Stimulated activated CD4-positive, alpha-beta T cell treated with anti-CD3 and anti-CD28 coated beads, Interleukin-4, amount 100 ng/mL, for 4 hours (primary cell): Measurements from ENCODE around the gene CCDC33.

Experiments
- DNase-seq, 2 experiments: peaks; one replicate each; pipeline ENCODE4 v3.0.0-alpha.2; 2020

Gene CCDC33

DNA sequence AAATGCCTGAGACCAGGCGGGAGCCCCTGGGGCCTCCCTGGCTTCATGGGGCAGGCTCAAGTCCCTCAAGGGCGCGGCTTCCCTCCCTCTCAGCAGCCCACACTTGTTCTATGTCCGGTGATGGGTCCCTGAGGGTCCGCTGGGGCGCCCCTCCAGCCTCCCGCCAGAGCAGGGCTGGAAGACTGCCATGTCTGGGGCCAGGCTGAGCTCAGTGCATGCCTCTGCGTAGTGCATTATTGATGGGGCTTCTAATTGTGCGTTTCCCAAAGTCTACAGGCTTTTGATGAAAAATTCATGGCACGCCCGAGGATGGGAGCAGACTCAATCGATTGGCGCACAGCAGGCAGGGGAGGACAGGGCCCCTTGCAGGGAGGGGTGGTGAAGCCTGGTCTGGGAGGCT, 80.0 kb downstream of the CCDC33 start:
- no peak for DNase-seq

DNA sequence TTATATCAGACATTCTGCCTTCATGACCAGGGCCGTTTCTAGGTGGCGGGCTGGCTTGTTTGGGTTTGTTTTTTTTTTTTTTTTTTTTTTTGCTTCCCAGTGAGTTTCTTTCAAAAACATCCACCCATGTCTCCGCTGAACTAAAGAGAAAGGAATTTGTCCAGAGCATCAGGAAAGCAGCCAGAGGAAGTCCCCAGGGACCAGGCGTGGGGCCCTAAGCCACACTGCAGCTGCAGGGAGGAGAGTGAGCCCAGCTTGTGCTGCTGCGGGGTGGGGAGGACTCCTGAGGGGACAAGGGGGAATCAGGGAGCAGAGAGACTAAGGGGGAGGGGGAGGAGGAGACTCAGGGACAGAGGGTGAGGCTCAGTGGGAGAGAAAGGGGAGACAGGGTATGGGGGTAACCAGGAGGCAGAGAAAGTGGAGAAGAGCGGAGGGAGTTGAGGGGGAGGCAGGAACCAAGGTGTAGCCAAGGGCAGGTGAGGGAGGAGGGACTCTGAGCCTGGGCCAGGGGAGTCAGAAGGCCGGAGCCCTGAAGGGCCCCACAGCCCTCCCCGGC, 81.8 kb downstream of the CCDC33 start:
- no peak for DNase-seq

DNA sequence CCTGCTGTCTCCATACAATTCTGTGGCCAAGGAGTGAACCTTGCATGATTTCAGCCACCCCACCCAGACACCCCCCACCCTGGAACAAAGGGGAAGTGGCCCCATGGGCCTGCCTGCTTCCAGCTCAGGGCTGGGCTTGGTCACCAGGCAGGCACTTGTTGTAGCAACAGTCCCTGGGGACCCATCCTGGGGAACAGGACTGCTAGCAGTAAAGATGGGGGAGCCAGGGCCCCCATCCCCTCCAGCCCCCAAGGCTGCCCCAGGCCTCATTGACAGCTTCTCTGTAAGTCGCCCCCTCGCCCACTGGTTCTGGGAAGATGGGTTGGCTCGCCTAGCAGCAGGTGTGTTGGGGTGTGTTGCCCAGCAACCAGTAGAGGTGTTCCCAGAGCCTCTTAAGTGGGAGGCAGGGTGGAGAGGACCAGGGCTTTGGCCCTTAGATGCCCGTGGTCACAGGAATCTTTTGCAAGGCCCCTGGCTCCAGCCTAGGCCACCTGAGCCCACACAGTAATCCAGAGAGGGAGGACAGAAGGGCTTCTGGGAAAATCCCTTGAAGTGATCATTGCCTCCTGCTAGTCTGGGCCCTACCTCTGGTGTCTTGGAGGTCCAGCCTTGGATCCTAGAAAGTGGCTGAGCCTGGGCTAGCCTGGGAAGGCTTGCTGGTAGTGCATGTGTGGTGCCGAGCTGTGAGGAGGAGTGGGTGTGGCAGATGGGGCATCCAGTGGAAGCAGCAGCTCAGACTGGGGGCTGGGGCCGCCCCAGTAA, 82.4 kb downstream of the CCDC33 start:
- no peak for DNase-seq

DNA sequence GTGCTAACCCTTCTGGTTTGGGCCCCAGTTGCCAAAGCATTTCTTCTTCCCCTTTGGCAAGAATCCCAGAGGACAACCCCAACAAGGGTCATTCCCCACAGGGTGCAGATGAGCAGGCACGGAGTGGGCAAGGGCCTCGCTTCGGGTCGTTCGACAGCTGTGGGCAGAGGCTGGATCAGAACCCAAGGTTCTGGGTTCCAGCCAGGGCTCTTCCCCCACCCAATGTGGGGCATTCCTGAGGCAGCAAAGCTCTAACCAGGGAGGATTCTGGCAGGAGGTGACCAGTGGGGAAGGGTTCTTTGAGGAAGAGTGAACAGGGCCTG, 83.0 kb downstream of the CCDC33 start:
- no peak for DNase-seq

DNA sequence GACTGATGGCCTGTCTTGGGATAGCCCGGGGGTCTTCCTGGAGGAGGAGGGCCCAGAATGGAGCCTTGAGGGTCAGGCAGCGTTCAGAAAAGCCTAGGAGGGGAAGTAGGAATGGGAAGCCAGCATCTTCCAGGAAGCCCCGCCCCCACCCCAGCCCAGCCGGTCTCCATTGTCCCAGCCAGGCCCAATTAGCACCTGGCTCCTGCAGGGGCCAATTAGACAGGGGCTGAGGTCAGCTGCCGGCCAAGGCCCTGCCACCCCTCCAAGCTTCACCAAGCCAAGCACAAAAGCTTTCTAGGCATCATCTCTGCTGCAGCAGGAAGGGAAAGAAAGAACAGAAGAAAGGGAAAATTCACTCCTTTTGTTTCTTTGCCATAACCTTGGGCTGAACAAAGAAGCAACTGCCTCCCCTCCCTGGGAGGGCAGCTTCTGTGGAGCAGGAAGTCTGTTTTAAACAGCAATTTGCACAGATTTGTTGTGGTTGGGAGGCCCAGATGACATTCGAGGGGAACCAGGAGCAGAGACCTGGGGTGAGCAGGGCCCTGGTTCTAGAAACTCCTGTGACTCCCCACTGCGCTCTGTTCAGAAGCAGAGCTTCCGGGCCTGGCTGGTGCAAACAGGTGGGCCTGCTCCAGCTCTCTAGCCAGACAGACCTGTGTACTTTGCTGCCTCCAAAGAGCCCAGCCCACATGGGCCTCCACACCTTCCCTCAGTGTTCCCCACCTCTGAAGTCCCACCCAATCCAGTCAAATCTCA, 83.6 kb downstream of the CCDC33 start:
- no peak for DNase-seq

DNA sequence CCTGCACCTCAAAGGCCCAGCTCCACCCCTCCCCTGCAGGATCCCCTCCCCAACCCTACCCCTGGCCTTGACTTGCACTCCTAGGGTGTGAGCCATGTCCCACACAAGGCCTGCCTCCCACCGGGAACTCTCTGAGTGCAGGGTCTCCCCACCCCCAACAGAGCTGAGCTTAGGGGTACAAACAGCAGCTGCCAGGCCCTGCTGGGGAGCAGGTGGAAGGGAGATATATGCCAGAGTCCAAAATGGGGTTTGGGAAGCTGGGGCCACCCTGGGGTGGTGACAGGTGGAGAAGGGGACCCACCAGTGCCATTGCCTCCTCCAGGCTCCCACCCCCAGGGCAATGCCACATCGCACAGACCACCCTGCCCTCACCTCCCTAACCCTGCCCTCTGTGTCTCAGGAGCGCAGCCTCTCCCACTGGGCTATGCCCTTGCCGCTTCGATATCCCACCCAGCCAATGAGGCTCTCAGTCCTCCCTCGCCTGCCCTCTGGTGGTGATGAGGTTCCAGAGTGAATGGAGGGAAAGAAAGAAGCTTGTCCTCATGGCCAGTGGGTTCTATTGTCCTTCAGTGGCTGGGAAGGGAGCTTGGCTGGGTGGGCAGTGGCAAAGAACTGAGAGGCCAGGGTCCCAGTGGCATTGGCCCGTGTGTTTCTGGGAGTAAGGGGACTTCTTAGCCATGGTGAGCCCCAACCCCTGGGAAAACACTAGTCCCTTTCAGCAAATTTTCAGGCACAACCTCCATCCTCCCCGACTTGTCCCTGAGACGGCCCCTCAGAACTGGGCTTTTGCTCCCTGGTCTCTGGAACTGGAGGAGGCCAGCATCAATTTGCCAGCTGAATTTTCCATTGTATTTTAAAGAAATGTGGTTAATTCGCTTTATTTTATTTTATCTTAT, 84.5 kb downstream of the CCDC33 start:
- DNase-seq, result peak in 1 of 2 experiments; percentile 16

DNA sequence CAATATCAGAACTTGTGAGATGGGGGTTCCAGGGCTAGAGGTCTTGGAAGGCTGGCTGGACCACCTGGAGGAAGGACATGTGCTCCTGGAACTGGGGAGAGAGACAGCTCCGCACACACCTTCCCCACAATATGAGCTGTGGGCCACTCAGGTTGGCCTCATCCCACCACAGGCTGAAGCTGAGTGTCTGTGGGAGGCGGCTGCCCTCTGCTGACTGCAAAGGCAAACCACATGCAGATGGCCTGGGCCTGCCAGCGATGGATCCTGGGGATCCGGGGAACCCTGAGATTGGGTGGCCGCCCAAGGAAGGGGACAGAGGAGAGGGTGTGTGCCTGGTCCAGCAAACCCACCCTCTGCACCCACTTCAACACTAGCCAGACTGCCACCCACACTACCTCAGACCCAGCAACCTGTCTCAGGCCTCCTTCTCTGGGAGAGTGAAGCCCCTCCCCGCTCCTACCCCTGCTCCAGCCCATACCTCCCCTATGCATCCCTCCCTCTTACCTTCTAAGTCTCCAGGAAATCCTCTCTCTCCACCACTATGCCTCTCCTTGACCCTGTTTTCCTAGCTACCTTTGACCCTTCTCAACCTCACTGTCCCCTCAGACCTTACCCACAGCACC, 86.5 kb downstream of the CCDC33 start:
- peak; percentile 39 to 51 for DNase-seq

DNA sequence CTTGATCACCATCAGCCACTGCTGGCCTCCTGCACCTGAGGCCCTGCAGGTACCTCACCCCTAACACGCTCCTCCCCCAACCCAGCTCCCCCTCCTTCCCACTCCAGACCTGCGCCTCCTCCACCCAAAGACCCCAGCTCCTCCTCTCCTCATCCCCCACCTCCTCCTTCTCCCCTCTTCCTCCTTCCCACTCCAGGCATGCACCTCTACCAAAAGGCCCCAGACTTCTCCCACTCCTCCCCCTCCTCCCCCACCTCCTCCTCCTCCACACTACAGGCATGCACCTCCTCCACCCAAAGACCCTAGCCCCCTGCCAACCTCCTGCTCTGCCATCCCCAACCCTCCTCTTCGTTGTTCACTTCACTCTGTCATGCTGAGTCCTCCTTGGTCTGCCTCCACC, 88.6 kb downstream of the CCDC33 start:
- DNase-seq, result no peak

DNA sequence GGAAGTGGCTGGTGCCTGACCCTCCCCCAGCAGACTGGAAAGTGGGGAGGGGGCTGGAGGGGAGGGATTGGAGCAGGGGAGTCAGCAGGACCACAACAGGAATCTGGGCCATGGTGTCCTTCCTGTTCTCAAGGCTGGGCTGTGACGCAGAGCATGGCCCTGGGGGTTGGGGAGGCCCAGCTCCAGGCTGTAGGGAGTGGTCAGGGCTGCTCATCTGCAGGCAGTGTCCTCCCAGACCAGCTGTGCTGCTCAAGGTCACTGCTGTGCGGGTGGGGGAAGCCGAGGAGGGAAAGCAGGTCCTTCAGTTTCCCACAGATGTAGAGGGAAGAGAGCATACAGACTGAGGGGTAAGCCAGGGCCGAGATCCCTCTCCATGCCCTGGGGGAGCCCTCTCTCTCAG, 90.6 kb downstream of the CCDC33 start:
- DNase-seq, result no peak

DNA sequence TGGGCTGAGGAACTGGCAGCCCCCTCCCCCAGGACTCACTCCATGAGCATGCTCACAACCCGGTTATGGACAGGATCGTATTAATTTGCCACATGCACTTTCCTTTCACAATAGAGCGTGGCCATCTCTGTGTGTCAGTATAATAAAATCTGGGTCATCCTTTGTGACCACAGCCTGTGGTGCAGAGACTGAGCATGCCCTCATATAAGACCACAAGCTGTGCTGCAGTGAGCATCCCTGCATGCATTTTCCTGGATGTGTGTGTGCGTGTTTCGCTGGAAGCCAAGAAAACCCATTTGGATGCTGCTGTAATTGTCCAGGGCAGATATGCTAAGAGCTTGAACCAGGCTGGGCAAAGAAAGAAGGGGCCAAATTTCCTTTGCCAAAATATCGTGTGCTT, 91.6 kb downstream of the CCDC33 start:
- no peak for DNase-seq

DNA sequence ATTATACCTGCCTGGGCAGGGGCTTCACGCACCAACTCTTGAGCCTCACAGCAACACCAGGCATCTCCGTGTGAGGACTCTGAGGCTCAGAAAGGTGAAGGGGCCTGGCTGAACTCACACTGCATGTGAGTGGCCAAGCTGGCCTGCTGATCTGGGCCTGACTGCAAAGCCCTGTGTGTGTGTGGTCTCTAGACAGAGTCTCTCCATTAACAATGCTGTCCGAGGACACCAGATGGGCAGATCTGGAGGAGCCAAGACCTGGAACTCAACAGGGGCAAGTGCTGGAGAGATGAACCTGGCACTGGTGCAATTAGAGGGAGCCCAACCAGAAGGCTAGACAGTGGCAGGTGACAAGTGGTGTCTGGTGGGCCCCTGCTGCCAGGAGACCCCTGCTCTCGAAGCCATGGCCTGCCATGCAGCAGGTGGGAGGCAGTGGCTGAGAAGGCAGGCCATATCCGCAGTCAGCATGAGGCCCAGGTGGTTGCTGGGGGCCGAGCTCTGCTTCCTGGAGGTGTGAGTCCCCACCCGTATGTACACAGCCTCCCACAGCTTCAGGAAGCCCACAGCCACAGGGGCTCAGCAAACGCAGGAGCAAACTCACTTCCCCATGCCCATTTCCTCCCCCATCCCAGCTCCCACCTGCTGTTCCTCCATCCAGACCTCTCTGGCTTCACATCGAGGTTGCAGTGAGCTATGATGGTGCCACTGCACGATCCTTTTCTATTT, 92.4 kb downstream of the CCDC33 start:
- no peak for DNase-seq

DNA sequence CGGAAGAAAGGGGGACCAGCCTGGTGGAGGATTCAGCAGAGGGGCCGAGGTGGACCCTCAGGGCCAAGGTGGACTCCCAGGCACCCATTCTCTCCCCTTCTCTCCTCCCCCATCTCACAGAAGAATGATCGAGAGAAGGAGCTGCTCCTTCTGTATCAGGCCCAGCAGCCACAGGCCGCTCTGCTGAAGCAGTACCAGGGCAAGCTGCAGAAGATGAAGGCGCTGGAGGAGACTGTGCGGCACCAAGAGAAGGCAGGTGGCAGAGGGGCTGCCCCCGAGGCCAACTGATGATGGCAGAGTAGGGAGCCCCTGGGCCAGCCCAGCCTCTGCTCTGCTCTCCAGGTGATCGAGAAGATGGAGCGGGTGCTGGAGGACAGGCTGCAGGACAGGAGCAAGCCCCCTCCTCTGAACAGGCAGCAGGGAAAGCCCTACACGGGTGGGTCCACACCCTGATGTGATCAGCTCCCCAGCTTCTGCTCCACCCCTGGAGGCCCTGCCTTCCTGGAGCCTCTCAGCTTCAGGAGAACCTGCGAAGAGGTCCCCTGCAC, 94.8 kb downstream of the CCDC33 start:
- DNase-seq, result no peak

DNA sequence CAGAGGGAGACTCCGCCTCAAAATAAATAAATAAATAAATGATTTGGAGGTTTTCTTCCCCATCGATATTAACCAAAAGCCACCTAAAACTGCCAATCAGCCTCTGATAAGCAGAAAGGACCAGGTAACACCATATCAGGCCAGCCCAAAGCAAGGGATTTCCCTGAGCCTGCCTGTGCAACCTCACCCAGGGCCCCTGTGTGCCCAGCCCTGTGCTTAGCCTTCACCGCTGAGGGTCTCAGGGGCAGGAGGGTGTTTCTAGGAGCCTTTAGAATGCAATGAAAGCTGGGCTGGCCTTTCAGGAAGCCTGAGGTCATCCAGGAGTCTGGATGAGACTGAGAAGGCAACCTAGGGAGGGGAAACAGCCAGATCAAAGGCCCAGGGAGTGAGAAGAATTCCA, 95.9 kb downstream of the CCDC33 start:
- DNase-seq, result no peak

DNA sequence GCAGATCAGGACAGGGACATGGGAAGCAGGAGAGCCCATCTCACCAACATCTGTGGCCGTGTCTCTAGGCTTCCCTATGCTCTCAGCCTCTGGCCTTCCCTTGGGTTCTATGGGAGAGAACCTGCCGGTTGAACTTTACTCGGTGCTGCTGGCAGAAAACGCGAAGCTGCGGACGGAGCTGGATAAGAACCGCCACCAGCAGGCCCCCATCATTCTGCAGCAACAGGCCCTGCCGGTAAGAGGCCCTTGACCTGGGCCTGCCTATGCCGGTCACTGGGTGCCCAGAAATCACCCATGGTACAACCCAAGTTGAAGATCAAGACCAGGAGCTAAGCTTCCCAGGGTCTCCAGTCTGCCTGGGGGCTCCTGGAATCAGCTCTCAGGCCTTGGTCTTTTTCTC, 96.5 kb downstream of the CCDC33 start:
- no peak for DNase-seq

DNA sequence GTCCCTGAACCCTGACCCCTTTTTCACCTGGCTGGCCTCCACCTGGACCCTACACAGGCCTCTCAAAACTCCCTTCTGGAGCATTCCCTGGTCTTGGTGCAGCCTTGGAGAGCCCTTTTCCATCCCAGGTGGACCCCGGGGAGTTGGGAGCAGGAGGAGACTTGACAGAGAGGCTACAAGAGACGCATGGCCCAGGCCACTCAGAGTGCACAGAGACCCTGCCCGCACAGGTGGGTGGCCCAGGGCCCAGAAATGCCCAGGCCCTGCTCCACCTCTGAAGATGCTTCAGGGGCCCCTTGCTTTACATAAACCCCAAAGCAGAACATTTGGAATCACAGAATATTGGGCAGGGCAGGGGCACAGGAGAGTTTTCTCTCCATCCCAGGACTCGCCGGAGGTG, 97.0 kb downstream of the CCDC33 start:
- no peak for DNase-seq

DNA sequence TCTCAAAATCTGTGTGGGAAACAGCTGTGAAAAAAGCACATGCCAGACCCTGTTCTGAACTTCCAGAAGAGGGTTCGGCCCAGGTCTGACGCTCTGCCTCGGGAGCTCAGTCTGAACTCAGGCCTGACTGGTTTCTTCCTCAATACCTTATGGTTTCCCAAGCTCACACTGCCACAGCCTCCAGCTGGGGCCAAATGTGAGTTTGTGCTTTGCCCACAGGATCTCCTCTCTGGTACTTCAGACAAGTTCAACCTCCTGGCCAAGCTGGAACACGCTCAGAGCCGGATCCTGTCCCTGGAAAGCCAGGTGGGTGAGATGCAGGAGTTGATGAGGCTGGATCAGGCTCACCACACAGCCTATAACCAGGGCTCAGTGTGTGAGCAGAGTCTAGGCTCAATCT, 97.5 kb downstream of the CCDC33 start:
- no peak for DNase-seq

DNA sequence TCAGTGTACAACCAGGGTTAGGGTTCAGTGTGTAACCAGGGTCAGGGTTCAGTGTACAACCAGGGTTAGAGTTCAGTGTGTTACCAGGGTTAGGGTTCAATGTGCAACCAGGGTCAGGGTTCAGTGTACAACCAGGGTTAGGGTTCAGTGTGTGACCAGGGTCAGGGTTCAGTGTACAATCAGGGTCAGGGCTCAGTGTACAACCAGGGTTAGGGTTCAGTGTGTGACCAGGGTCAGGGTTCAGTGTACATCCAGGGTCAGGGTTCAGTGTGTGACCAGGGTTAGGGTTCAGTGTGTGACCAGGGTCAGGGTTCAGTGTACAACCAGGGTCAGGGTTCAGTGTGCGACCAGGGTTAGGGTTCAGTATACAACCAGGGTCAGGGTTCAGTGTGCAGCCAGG, 98.0 kb downstream of the CCDC33 start:
- no peak for DNase-seq

DNA sequence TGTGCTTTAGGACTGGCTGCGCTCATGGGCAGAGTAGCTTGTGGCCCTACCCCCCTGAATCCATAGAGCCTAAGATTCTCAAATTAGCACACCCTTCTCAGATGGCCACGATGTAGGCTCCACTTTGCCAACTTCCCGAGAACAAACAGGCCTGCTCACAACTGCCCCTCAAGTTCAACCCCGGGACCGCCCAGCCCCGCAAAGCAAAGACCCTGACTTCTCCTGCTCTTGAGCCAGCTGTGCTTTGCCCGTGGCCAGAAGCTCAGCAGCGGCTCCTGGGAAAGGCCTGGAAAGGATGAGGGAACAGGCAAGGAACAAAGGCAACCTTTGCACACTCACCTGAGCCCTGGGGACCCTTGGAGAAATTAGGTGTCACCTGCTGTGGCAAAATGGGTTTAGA, 99.3 kb downstream of the CCDC33 start:
- DNase-seq, result no peak

DNA sequence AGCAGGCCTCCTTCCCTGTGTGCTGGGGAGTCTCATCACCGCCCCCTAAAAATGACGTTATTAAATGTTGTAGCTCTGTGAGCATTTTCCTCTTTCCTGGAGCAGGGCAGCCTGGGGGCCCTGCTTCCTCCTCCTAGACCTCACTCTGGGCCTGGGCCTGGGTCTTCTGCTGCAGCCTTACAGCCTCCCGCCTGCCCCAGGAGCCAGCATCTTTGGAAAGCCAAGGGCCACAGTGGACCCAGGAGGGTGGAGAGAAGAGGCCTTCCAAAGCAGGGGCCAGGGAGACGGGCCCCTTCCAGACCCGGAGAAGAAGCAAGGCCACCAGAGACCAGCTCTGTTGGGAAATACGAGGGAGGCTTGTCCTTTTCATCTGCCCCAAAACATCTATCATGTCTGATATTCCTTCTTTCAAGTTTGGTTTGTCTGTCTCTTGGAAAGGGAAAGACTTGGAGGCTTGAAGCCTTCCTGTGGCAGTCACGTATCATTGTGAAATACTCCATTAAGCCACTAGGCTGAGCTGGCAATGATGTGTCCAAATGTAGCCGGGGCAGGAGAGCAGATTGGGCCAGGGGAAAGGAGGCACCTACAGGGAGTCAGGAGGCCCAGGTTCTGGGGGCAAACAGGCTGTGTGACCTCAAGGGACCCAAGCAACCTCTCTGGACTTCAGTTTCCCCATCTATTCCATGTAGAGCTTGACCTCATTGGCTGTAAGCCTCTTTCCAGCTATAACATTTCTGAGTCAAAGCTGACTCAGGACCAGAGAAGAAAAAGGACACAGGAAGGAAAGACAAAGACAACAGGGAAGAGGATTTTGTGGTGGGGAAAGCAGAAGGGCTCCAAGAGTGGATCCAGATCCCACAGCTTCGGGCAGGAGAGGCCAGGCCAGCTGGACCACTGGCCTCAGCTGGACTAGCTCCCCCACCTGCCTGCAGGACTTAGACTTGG, 100.2 kb downstream of the CCDC33 start:
- no peak for DNase-seq

DNA sequence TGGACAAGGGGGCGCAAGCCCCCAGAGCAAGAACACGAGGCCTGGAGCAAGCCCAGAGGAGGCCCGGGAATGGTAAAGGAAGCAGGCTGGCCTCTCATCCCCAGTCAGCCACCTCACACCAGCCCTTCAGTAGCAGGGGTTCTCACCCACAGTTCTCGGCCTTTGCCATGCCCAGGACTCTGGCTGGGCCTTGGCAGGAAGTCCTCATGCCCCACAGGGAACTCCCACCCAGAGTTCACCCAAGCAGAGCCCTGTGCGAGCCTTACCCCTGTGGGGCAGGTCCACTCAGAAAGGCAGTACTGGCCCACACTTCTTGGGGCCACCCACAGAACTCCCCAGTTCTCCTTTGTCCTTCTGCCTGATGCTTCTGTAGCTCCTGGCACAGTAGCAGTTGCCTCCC, 101.0 kb downstream of the CCDC33 start:
- no peak for DNase-seq
